CD8-positive, alpha-beta memory T cell (primary cell): ENCODE results near the gene IQCM. TPM values are rescaled to one million over a fixed set of nuclear protein-coding genes. Genes with fewer than 3 reads are reported as not detected.

ENCODE experiments used
- CTCF ChIA-PET: fragments of 350-600 bp; sonication (Branson Sonifier 250); formaldehyde crosslinking; loops from one replicate; lab custom pipeline; 2021; ENCODE audit warnings: antibody characterized with exemption; lab: Charles Lee
- POLR2A ChIA-PET: fragments of 350-600 bp; sonication (Branson Sonifier 250); formaldehyde crosslinking; loops from one replicate; lab custom pipeline; 2021; ENCODE audit warnings: antibody characterized with exemption; lab: Charles Lee
- DNase-seq, 5 donors: peaks; one replicate each; pipeline versions ENCODE4 v3.0.0 to v3.0.0-alpha.2; 2020 to 2022; ENCODE audit warnings: mixed read lengths in 1 of 5
- H3K27ac ChIP-seq: one replicate; pipeline ENCODE4 v1.7.0; 2013; ENCODE audit warnings: low read depth, mild to moderate bottlenecking, low read length, moderate library complexity
- H3K27me3 ChIP-seq: 2 replicates; pipeline ENCODE4 v1.7.0; 2013; ENCODE audit warnings: low read length, mild to moderate bottlenecking; ENCODE audit not compliant: insufficient read depth, poor library complexity, severe bottlenecking
- H3K36me3 ChIP-seq: 2 replicates; pipeline ENCODE4 v1.7.0; 2013; ENCODE audit warnings: mild to moderate bottlenecking, low read length, moderate library complexity; ENCODE audit not compliant: insufficient read depth
- H3K4me1 ChIP-seq: 2 replicates; pipeline ENCODE4 v1.7.0; 2013; ENCODE audit warnings: mild to moderate bottlenecking, low read length, moderate library complexity; ENCODE audit not compliant: insufficient read depth
- H3K4me3 ChIP-seq: 2 replicates; pipeline ENCODE4 v1.7.0; 2013; ENCODE audit warnings: mild to moderate bottlenecking, low read length
- H3K9me3 ChIP-seq: 2 replicates; pipeline ENCODE4 v1.7.0; 2013; ENCODE audit warnings: mild to moderate bottlenecking, low read length
- H3K27ac Mint-ChIP-seq, 8 donors: one replicate each; pipeline ENCODE4 v1.8.0; 2020 to 2021; ENCODE audit warnings: mixed read lengths in 8 of 8, mild to moderate bottlenecking in 6 of 8, inconsistent platforms in 3 of 8, moderate library complexity in 3 of 8
- H3K27me3 Mint-ChIP-seq, 2 donors: one replicate each; pipeline ENCODE4 v1.8.0; 2020 to 2021; ENCODE audit warnings: mixed read lengths in 2 of 2, mild to moderate bottlenecking in 1 of 2, moderate library complexity in 1 of 2
- H3K36me3 Mint-ChIP-seq, 3 donors: one replicate each; pipeline ENCODE4 v1.8.0; 2020 to 2021; ENCODE audit warnings: mixed read lengths in 3 of 3, inconsistent platforms in 1 of 3, mild to moderate bottlenecking in 1 of 3
- H3K4me1 Mint-ChIP-seq, 3 donors: one replicate each; pipeline ENCODE4 v1.8.0; 2020 to 2021; ENCODE audit warnings: mixed read lengths in 3 of 3, inconsistent platforms in 1 of 3, mild to moderate bottlenecking in 1 of 3
- H3K4me3 Mint-ChIP-seq, 7 donors: one replicate each; pipeline ENCODE4 v1.8.0; 2020 to 2021; ENCODE audit warnings: mixed read lengths in 7 of 7, mild to moderate bottlenecking in 6 of 7, moderate library complexity in 4 of 7, inconsistent platforms in 2 of 7
- H3K9me3 Mint-ChIP-seq, 5 donors: one replicate each; pipeline ENCODE4 v1.8.0; 2020 to 2022; ENCODE audit warnings: mixed read lengths in 5 of 5, mild to moderate bottlenecking in 3 of 5, moderate library complexity in 2 of 5, inconsistent platforms in 1 of 5
- polyA plus RNA-seq: library from polyadenylated mRNA; unstranded; fragments of 300-500 nt; fragmentation: Illumina TruSeq; gene quantifications from one replicate; pipeline ENCODE4 v1.2.3, GENCODE V29; 2021
- total RNA-seq, 2 experiments: library from RNA; stranded (reverse); gene quantifications; one replicate each; pipeline ENCODE4 v1.2.3, GENCODE V29; 2021

The IQCM gene
- total and polyA plus RNA-seq, 3 experiments from 2014 or later: not detected

GRCh38 chr4:149766135-149766534, 49.5 kb downstream of the IQCM start:
- Histone ChIP-seq H3K27me3 (no peaks in the 10 kb centered on the region), H3K4me3 (no peak overlapping the region), H3K9me3 (no peaks in the 10 kb centered on the region), H3K4me1 (no peaks in the 10 kb centered on the region), H3K27ac (no peak overlapping the region), H3K36me3 (no peaks in the 10 kb centered on the region)
- peaks cover 0 to 3% (median 0%) of the 10 kb centered on the region in 5 donors for H3K9me3 Mint-ChIP-seq
- DNase-seq: no peak
- no peak overlapping the region for H3K27ac Mint-ChIP-seq
- H3K36me3 Mint-ChIP-seq: no peaks in the 10 kb centered on the region
- no peak overlapping the region for H3K4me3 Mint-ChIP-seq
- ChIA-PET POLR2A (no interaction called here), CTCF (no interaction called here)
- no peaks in the 10 kb centered on the region for H3K27me3 Mint-ChIP-seq
- no peaks in the 10 kb centered on the region for H3K4me1 Mint-ChIP-seq

- Mint-ChIP-seq H3K27me3 (no peaks in the 10 kb centered on the region), H3K36me3 (no peaks in the 10 kb centered on the region), H3K27ac (no peak overlapping the region), H3K4me3 (no peak overlapping the region), H3K4me1 (no peaks in the 10 kb centered on the region), H3K9me3 (peaks cover 0 to 3% (median 0%) of the 10 kb centered on the region in 5 donors)
- Histone ChIP-seq H3K36me3 (no peaks in the 10 kb centered on the region), H3K4me3 (no peak overlapping the region), H3K9me3 (no peaks in the 10 kb centered on the region), H3K4me1 (no peaks in the 10 kb centered on the region), H3K27ac (no peak overlapping the region), H3K27me3 (no peaks in the 10 kb centered on the region)
- no peak for DNase-seq
- POLR2A ChIA-PET: no interaction called here
- CTCF ChIA-PET: no interaction called here
These were observed 50.0 kb downstream of the IQCM start for GRCh38 chr4:149765630-149766029.

GRCh38 chr4:149755969-149756368, 59.7 kb downstream of the IQCM start:
- ChIA-PET CTCF (interaction anchor here (1.0 kb wide), 1 partner anchor 11 kb away, joined by 3 read pairs; no protein-coding TSS in a partner anchor), POLR2A (no interaction called here)
- Mint-ChIP-seq H3K36me3 (no peaks in the 10 kb centered on the region), H3K27me3 (no peaks in the 10 kb centered on the region), H3K4me1 (no peaks in the 10 kb centered on the region), H3K4me3 (no peak overlapping the region), H3K9me3 (peaks cover 0 to 2% (median 0%) of the 10 kb centered on the region in 5 donors), H3K27ac (no peak overlapping the region)
- Histone ChIP-seq H3K27ac (no peak overlapping the region), H3K4me3 (no peak overlapping the region), H3K4me1 (no peaks in the 10 kb centered on the region), H3K9me3 (no peaks in the 10 kb centered on the region), H3K27me3 (no peaks in the 10 kb centered on the region), H3K36me3 (no peaks in the 10 kb centered on the region)
- DNase-seq: no peak

- ChIA-PET POLR2A (no interaction called here), CTCF (no interaction called here)
- Histone ChIP-seq H3K4me3 (no peak overlapping the region), H3K27ac (no peak overlapping the region), H3K36me3 (no peaks in the 10 kb centered on the region), H3K9me3 (no peaks in the 10 kb centered on the region), H3K4me1 (no peaks in the 10 kb centered on the region), H3K27me3 (no peaks in the 10 kb centered on the region)
- no peak for DNase-seq
- Mint-ChIP-seq H3K4me1 (no peaks in the 10 kb centered on the region), H3K36me3 (no peaks in the 10 kb centered on the region), H3K27me3 (no peaks in the 10 kb centered on the region), H3K4me3 (no peak overlapping the region), H3K9me3 (peaks cover 0 to 2% (median 0%) of the 10 kb centered on the region in 5 donors), H3K27ac (no peak overlapping the region)
These were observed 61.1 kb downstream of the IQCM start for GRCh38 chr4:149754526-149754925.

- Histone ChIP-seq H3K27me3 (no peaks in the 10 kb centered on the region), H3K27ac (no peak overlapping the region), H3K4me3 (no peak overlapping the region), H3K4me1 (no peaks in the 10 kb centered on the region), H3K36me3 (no peaks in the 10 kb centered on the region), H3K9me3 (no peaks in the 10 kb centered on the region)
- H3K36me3 Mint-ChIP-seq: no peaks in the 10 kb centered on the region
- ChIA-PET POLR2A (no interaction called here), CTCF (interaction anchor here (1.4 kb wide), 1 partner anchor 11 kb away, joined by 3 read pairs; no protein-coding TSS in a partner anchor)
- H3K27me3 Mint-ChIP-seq: no peaks in the 10 kb centered on the region
- DNase-seq: no peak
- no peak overlapping the region for H3K27ac Mint-ChIP-seq
- no peaks in the 10 kb centered on the region for H3K4me1 Mint-ChIP-seq
- H3K4me3 Mint-ChIP-seq: no peak overlapping the region
- H3K9me3 Mint-ChIP-seq: peaks cover 0 to 2% (median 0%) of the 10 kb centered on the region in 5 donors
These were observed 62.9 kb downstream of the IQCM start for GRCh38 chr4:149752729-149753128.

GRCh38 chr4:149751174-149751573, 64.5 kb downstream of the IQCM start:
- Histone ChIP-seq H3K27me3 (no peaks in the 10 kb centered on the region), H3K4me3 (no peak overlapping the region), H3K36me3 (no peaks in the 10 kb centered on the region), H3K4me1 (no peaks in the 10 kb centered on the region), H3K27ac (no peak overlapping the region), H3K9me3 (no peaks in the 10 kb centered on the region)
- Mint-ChIP-seq H3K36me3 (no peaks in the 10 kb centered on the region), H3K4me3 (no peak overlapping the region), H3K4me1 (no peaks in the 10 kb centered on the region), H3K9me3 (peaks cover 0 to 2% (median 0%) of the 10 kb centered on the region in 5 donors), H3K27me3 (no peaks in the 10 kb centered on the region), H3K27ac (no peak overlapping the region)
- CTCF ChIA-PET: no interaction called here
- no peak for DNase-seq
- POLR2A ChIA-PET: no interaction called here

GRCh38 chr4:149749784-149750183, 65.9 kb downstream of the IQCM start:
- Mint-ChIP-seq H3K27ac (no peak overlapping the region), H3K9me3 (peaks cover 0 to 2% (median 0%) of the 10 kb centered on the region in 5 donors), H3K4me3 (no peak overlapping the region), H3K36me3 (no peaks in the 10 kb centered on the region), H3K27me3 (no peaks in the 10 kb centered on the region), H3K4me1 (no peaks in the 10 kb centered on the region)
- CTCF ChIA-PET: no interaction called here
- no peak for DNase-seq
- no peak overlapping the region for H3K4me3 ChIP-seq
- no peaks in the 10 kb centered on the region for H3K4me1 ChIP-seq
- H3K9me3 ChIP-seq: no peaks in the 10 kb centered on the region
- POLR2A ChIA-PET: no interaction called here
- no peaks in the 10 kb centered on the region for H3K27me3 ChIP-seq
- H3K36me3 ChIP-seq: no peaks in the 10 kb centered on the region
- no peak overlapping the region for H3K27ac ChIP-seq

GRCh38 chr4:149747646-149748045, 68.0 kb downstream of the IQCM start:
- no peak overlapping the region for H3K4me3 Mint-ChIP-seq
- DNase-seq: no peak
- no peaks in the 10 kb centered on the region for H3K36me3 ChIP-seq
- no peak overlapping the region for H3K27ac Mint-ChIP-seq
- CTCF ChIA-PET: no interaction called here
- no peaks in the 10 kb centered on the region for H3K4me1 ChIP-seq
- no peaks in the 10 kb centered on the region for H3K27me3 ChIP-seq
- H3K9me3 Mint-ChIP-seq: peaks cover 0 to 2% (median 0%) of the 10 kb centered on the region in 5 donors
- H3K27me3 Mint-ChIP-seq: no peaks in the 10 kb centered on the region
- no peaks in the 10 kb centered on the region for H3K9me3 ChIP-seq
- no peaks in the 10 kb centered on the region for H3K4me1 Mint-ChIP-seq
- no peak overlapping the region for H3K4me3 ChIP-seq
- POLR2A ChIA-PET: no interaction called here
- H3K36me3 Mint-ChIP-seq: no peaks in the 10 kb centered on the region
- no peak overlapping the region for H3K27ac ChIP-seq

- POLR2A ChIA-PET: no interaction called here
- DNase-seq: no peak
- Histone ChIP-seq H3K27me3 (no peaks in the 10 kb centered on the region), H3K36me3 (no peaks in the 10 kb centered on the region), H3K4me1 (no peaks in the 10 kb centered on the region), H3K27ac (no peak overlapping the region), H3K4me3 (no peak overlapping the region), H3K9me3 (no peaks in the 10 kb centered on the region)
- H3K4me3 Mint-ChIP-seq: no peak overlapping the region
- H3K27me3 Mint-ChIP-seq: no peaks in the 10 kb centered on the region
- no peak overlapping the region for H3K27ac Mint-ChIP-seq
- H3K4me1 Mint-ChIP-seq: no peaks in the 10 kb centered on the region
- no peaks in the 10 kb centered on the region for H3K36me3 Mint-ChIP-seq
- H3K9me3 Mint-ChIP-seq: no peaks in the 10 kb centered on the region
- CTCF ChIA-PET: no interaction called here
These were observed 69.4 kb downstream of the IQCM start for GRCh38 chr4:149746276-149746675.
